GM21786 (cell line): ENCODE measurements around the gene ZNF219.
A peak's percentile ranks its signal among the peaks of the same experiment; 100 is the strongest.

Experiments
- ATAC-seq: cut with Tn5 transposase; IDR thresholded peaks from one replicate; pipeline ENCODE4 v1.9.1; 2021; ENCODE audit not compliant: unreplicated experiment

ZNF219 gene

GRCh38 chr14:21088687-21089086, 9.8 kb downstream of the ZNF219 start:
- ATAC-seq = no peak

DNA sequence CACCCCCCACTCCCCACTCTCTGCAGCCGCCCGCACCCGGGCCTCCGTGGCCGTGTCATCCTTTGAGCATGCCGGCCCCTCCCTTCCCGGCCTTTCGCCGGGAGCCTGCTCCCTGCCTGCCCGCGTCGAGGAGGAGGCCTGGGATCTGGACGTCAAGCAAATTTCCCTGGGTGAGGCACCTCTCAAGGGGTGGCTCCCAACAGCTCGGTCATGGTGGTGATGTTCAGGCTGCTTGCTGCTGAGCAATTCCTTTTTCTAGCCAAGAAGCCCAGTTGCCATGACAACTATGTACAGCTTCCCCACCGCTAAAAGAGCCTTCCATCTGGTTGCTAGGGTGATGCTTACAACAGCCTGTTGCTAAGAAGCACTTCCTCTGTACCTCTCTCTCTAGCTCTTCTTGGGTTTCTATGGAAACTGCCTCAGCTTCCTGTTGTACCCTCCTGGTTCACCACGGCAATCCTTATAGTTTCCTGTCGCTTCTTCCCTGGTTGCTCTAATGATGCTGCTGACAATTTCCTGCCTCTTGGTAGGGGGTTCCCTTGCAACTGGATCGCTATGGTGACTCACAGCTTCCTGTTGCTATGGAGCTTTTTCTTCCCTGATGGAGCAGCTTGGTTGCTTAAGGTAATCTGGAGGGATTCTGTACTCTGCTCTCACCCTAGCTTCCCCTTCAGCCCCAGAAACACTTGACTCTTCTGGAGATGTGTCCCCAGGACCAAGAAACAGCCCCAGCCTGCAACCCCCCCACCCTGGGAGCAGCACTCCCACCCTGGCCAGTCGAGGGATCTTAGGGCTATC, 11.0 kb downstream of the ZNF219 start:
- peak; percentile 31 for ATAC-seq

GRCh38 chr14:21086908-21087293, 11.6 kb downstream of the ZNF219 start:
- no peak for ATAC-seq

GRCh38 chr14:21084998-21085853, 13.2 kb downstream of the ZNF219 start:
- ATAC-seq = no peak

DNA sequence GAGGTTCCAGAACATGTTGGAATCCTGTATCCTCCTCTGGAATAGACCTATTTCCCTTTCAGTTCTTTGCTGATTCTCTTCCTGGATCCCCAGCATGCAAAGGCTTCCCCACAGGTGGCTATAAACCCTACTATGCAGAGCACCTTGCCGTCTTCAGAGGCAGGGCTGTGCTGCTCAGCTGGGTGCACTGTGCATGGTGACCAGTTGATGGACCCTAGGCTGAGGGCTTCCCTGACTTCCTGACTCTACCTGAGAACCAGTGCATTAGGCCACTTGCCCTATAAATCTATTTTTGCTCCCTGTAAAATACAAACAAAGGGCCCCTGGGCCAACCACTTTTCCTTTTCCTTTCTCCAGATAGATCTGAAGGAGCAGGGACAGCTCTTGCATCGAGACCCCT, 14.1 kb downstream of the ZNF219 start:
- ATAC-seq = no peak

GRCh38 chr14:21083565-21084325, 14.7 kb downstream of the ZNF219 start:
- no peak for ATAC-seq

GRCh38 chr14:21081521-21082142, 16.8 kb downstream of the ZNF219 start:
- ATAC-seq = no peak

DNA sequence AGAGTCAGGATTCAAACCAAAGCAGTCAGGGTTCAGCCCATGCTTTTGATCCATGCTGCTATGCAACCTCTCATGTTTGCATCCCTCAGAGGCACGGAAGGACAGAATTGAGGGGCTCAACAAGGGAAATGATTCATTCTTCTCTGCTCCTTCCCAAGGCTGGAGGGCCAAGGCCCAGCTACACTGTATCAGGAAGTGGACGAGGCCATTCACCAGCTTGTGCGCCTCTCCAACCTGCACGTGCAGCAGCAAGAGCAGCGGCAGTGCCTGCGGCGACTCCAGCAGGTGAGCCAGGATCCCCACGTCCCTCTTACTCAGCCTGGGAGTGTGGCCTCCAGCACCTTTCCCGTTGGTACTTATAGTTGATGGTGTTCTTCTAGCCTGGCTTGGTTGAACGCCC, 19.7 kb downstream of the ZNF219 start:
- no peak for ATAC-seq

- no peak for ATAC-seq
These were observed 20.2 kb downstream of the ZNF219 start for GRCh38 chr14:21078287-21078686.

DNA sequence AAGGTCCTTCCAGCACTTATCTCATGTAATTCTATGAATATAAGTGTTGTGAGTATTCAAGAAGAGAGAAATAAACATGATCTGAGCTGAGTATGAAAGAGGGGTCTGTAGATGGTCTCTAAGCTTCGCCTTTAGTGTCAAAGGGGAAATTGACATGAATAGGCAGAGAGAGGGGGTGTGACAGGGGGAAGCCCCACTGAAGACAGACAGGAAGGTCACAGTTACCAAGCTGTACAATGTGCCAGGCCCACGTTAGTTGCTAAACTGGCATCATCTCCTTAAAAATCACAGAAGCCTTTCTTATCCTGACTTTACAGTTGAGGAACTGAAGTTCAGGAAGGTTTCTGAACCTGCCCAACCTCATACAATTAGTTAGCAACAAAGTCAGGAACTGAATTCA, 20.8 kb downstream of the ZNF219 start:
- no peak for ATAC-seq

DNA sequence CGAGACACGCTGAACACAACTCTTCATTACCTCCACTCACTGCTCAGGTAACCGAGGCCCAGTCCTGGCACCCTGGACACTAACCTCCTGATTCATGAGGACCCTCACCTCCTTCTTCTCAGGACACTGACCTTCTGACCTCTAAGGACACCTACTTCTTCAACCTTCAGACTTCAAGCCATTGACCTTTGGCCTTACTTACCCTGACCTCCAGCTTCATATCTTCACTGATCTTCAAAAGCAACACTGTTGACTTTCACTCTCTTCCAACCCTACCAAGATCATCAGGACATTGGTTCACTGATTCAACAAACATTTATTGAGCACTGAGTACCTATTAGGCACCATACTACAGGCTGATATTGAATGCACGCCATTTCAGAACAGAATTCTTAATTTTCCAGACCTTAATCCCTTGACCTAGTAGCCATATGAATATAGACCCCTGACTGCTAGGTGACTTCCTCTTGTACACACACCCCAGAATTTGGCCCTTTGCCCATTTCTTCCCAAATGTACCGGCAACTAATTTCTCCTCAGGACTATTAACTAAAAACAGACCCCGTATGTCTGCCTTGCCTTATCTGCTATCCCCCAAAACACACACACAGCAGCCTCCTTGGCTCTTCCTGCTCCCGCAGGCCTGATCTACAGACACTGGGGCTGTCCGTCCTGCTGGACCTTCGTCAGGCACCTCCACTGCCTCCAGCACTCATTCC, 22.6 kb downstream of the ZNF219 start:
- no peak for ATAC-seq

GRCh38 chr14:21074398-21075272, 23.8 kb downstream of the ZNF219 start:
- ATAC-seq = no peak

GRCh38 chr14:21073921-21074320, 24.5 kb downstream of the ZNF219 start:
- no peak for ATAC-seq

DNA sequence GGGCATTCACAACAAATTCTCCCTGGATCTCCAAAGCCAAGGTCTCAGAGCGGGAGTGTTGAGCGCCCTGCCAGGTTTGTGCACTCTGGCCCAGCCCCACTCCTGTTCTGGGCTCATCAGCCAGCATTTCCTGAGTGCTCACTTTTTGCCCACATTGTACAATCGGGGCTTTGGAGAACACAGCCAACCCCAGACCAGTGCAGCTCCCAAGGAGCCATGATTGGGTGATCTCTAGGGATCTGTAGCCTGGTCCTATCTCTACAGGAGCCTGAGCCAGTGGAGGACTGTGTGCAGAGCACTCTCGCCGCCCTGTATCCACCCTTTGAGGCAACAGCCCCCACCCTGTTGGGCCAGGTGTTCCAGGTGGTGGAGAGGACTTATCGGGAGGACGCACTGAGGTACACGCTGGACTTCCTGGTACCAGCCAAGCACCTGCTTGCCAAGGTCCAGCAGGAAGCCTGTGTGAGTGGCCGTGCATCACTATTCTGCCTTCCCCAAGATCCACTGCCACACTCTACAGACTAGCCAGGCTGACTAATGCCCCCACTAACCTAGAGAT, 25.6 kb downstream of the ZNF219 start:
- ATAC-seq = no peak

GRCh38 chr14:21072031-21072473, 26.4 kb downstream of the ZNF219 start:
- ATAC-seq = no peak

DNA sequence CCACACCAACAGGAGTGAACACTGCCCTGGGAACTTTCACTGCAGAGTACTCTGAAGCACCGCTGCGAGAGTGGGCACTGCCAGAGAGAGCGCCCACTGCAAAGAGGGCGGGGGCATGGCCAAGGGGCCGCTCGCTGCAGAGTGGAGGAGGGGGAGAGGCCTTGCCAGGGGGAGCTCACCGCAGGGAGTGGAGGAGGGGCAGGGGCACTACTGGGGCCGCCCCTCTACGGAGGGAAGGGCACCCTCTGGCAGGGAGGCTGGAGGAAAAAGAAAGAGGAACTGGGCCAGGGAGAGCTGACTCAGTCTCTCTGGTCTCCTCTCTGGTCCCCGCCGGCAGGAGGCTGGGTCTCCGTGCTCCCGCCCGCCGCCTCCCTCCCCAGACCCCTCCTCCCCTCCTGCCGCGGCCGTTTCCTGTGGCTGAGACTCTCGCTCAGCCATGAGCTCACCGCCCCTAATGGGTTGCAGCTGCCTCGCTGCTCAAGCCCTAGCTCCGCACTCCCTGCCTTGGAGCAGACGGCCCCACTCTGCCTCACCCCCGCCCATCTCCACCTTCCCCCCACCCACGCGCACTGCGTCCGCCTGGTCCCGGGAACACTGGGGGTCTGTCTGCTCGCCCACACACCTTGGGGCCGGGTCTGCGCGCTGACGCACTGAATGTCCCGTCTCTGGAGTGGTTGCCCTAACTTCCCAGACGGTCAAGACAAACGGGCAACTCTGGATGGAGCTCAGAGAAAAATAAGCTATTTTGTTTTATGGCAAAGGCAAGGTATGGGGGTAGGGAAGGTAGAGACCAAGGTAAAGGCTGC, 27.0 kb downstream of the ZNF219 start:
- ATAC-seq = peak; percentile 74

DNA sequence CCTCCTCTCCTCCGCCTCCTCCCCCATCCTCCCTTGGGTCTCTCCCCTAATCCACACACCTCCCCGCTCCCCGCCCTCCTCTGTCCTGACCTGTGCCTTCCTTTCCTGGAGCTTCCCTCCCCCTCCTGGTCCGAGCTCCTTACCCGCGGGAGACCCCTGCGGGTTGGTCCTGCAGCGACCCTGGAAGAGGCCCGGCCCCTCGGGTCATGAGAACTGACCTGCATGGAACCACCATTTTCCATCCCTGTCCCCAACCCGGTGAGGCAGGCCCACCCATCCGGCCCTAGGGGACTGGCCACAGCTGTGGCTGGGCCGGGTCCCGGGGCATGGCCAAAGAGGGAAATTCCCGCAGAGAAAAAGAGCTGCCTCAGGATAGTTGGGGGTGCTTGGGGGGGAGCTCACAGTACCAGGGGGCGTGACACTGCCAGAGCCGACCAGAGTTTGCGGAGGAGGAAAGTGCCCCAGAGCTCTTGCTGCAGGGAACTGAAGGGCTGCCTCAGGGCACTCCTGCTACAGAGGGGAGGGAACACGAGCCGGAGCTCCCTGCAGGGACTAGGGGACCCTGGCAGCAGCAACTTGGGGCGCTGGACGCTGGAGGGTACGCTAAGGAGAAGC, 27.7 kb downstream of the ZNF219 start:
- no peak for ATAC-seq
